Renal cortical epithelial cell (primary cell): Measurements from ENCODE around the gene SLC30A10. TPM values are rescaled to one million over a fixed set of nuclear protein-coding genes. Genes with fewer than 3 reads are reported as not detected.
"Not testable (repeated sequence)": the region's sequence is repeated elsewhere in the genome, so short reads cannot be mapped to it uniquely, and the experiment has no call there.

Experiments used
- DNase-seq: peaks from one replicate; pipeline ENCODE4 v3.0.0-alpha.2; 2011; ENCODE audit warnings: low read depth
- total RNA-seq: library from RNA; depleted of rRNA; stranded (reverse); fragments of >200 nt; gene quantifications from 2 replicates; pipeline ENCODE4 v1.2.3, GENCODE V29; 2014

SLC30A10 gene
- total RNA-seq, 1 donor from 2014 or later, result 0.05 TPM

DNA sequence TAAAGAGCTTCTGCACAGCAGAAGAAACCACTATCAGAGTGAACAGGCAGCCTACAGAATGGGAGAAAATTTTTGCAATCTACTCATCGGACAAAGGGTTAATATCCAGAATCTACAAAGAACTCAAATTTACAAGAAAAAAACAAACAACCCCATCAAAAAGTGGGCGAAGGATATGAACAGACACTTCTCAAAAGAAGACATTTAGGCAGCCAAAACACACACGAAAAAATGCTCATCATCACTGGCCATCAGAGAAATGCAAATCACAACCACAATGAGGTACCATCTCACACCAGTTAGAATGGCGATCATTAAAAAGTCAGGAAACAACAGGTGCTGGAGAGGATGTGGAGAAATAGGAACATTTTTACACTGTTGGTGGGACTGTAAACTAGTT is 36.5 kb downstream of the SLC30A10 start:
- DNase-seq, result not testable (repeated sequence)

DNA sequence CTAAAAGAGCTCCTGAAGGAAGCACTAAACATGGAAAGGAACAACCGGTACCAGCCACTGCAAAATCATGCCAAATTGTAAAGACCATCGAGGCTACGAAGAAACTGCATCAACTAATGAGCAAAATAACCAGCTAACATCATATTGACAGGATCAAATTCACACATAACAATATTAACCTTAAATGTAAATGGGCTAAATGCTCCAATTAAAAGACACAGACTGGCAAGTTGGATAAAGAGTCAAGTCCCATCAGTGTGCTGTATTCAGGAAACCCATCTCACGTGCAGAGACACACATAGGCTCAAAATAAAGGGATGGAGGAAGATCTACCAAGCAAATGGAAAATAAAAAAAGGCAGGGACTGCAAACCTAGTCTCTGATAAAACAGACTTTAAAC is 39.7 kb downstream of the SLC30A10 start:
- DNase-seq, result not testable (repeated sequence)

DNA sequence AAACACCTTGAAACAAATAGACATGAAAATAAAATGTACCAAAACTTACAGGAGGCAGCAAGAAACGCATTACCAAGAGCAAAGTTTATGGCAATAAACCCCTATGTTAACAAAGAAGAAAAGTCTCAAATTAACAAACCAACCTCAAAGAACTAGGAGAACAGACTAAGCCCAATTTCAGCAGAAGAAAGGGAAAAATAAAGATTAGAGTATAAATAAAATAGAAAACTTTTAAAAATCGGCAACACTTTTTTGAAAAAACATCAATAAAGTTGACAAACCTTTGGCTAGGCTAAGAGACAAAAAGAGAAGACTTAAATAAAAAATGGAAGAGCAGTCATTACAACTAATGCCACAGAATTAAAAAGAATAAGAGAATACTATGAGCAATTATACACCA is 42.7 kb downstream of the SLC30A10 start:
- DNase-seq, result no peak

DNA sequence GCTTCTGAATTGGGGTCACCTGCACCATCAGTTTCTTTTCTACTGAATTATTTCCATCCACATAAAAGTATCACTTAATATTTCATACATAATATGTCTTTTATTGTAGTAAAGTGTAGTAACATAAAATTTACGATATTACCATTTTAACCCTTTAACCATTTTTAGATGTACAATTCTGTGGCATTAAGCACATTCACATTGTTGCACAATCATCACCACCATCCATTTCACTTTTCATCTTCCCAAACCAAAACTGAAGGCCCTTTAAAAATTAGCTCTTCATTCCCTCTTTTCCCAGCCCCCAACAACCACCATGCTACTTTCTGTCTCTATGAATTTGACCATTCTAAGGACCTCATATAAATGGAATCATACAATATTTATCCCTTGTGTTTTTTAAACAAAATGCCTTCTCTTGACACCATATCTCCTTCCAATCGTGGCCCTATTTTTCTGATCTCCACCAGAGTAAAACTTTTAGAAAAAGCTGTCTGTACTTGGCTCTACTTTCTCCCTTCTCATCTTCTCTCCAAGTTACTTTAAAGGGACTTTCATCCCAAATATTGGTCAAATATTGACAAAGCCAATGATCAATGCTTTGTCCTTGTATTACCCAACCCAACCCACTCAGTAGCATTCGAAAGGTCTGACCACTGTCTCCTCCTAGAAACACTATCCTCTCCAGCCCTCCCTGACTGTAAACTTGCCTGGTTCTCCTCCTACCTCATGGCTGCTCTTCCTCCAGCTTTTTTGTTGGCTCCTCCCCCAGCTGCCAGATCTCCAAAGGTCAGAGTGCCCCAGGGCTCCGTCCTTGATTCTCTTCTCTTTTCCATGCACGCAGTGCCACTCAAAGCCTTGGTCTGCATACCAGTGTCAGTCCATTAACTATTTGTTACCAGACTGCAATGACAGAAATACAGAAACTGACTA is 44.7 kb downstream of the SLC30A10 start:
- DNase-seq, result no peak

DNA sequence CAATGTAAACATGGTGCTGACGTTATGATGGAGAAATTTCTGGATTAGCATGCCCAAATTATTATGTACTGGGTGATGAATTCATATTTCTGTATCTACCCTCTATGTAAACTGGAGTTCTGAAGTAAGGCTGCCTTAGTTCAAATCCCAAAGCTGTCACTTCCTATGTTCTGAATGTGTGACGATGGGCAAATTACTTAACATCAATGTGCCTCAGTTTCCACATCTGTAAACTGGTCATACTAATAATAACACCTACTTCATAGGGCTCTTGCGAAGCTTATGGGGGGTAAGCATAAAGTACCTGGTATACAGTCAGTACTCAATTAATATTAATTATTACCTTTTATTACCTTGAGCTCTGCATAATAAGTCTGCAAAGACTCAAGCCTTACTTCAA is 45.6 kb downstream of the SLC30A10 start:
- no peak for DNase-seq

DNA sequence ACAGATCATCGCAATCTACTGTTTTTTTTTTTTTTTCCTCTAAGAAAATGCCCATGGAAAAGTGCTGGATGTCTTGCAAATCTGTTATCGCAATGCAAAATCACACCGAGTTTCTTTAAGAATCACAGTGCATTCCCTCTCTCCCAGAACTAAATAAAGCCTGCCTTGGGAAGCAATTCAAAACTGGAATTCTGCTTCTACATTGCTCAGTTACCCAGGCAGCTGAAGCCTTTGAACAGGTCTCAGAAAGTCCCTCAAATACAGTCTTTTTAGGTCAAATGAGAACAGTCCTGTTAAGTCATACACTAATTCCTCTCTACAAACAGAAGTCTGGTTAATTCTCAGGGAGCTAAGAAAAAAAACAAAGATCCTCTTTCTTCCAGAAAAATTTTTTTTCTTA is 46.3 kb downstream of the SLC30A10 start:
- DNase-seq, result no peak

DNA sequence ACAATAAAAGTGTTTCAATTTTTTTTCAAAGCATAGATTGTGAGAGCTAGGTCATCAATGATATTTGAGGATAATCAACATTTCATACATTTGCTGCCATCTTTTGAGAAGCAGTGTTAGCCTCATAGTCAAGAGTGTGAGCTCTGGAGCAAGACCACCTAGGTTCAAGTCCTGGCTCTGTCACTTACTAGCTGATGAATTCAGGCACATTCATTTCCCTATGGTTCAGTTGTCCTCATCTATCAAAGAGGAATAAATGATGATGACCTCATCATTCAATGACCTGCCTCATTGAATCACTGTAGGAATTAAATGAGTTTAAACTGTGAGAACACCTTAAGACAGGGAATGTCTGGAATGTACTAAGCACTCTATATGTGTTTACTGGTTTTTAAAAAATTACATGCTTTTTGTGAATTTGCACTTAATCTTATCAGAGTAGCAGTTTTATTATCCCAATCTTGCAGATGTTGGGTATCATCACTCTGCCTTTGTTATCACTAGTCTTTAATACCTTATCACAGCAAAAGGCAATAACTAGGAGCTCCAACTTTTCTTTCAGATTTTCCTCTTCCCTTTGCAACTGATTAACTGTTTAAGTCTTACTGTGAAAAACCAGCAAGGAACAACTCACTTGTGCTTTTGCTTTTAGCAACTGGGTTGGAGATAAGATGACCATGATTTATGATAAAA is 47.4 kb downstream of the SLC30A10 start:
- peak; percentile 8 for DNase-seq

DNA sequence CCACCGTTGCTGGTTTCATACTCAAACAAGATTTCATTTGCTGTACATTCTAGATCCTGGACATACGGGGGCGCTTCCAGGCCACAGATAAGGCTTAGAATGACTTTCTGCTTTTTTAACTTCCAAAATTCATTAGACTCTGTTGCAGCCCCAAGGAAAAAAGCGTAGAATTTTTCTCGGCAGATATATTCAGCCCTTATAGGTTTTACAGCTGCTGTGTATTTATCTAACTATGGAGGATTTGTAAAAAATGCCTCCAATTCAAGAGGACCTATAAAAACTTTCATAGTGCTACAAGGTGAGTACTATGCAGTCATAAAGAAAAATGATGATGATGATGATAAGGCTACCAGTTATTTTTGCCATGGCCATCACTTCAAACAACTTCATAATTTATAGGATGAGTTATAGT is 51.6 kb downstream of the SLC30A10 start:
- DNase-seq, result no peak

DNA sequence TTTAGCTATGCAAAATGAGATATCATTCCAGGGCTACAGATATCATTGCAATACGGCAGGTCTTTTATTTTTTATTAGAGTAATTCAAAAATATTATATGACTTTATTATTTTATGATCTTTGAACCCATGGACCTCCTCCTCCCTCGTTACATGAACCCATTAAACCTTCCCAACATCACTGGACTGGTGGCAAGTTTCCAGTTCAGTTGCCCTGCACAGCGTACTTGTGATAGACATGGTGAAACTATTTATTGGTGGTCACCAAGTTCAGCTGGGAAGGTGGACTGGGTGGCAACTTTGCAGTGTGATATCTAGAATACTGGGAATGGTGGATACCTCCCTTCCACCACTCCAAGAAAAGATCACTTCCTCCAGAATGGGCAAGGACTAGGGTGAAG is 52.5 kb downstream of the SLC30A10 start:
- no peak for DNase-seq

DNA sequence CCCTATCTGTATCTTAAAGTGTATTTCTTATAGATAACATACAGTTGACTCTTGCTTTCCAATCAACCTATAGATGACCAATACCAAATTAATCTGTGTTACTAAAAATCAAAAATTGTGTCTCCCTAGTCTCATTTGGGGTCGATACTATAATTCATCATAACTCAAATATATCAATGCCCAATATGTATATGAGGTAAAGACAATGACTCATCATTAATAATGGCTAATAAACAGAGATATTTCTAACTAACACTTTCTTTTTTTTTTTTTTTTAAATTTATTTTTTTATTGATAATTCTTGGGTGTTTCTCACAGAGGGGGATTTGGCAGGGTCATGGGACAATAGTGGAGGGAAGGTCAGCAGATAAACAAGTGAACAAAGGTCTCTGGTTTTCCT is 55.8 kb downstream of the SLC30A10 start:
- not testable (repeated sequence) for DNase-seq

DNA sequence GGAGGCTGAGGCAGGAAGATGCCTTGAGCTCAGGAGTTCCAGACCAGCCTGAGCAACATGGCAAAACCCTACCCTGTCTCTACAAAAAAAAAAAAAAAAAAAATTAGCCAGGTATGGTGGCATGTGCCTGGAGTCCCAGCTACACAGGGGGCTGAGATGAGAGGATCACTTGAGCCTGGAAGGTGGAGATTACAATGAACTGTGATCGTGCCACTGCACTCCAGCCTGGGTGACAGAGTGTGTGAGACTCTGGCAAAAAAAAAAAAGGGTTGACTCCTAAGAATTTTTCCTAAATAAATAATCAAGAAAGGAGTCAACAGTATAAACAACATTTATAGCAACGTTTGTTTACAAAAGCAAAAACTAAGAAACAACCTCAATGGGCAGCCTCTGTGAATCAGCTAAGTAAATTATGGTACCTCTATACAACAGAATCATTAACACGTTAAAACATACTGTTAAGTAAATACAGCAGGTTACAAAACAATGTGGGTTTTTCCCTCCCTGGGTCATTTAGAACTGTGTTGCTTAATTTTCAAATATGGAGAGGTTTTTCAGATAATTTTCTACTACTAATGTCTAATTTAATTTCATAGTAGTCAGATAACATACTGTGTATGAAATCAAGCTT is 56.8 kb downstream of the SLC30A10 start:
- DNase-seq, result peak; percentile 3

DNA sequence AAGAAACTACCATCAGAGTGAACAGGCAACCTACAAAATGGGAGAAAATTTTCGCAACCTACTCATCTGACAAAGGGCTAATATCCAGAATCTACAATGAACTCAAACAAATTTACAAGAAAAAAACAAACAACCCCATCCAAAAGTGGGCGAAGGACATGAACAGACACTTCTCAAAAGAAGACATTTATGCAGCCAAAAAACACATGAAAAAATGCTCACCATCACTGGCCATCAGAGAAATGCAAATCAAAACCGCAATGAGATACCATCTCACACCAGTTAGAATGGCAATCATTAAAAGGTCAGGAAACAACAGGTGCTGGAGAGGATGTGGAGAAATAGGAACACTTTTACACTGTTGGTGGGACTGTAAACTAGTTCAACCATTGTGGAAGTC is 59.7 kb downstream of the SLC30A10 start:
- not testable (repeated sequence) for DNase-seq

Other genes with a start within 250 kb of the SLC30A10 start
- 155 and 167 TPM in 2 replicates for gene EPRS1, start 117.9 kb upstream of the SLC30A10 start, total RNA-seq
- 54.5 and 62.9 TPM in 2 replicates for gene BPNT1, start 161.2 kb upstream of the SLC30A10 start, total RNA-seq
- 105 and 151 TPM in 2 replicates for gene IARS2, start 165.6 kb upstream of the SLC30A10 start, total RNA-seq